K562 (cell line): ENCODE measurements around the gene BAD. TPM values are rescaled to one million over a fixed set of nuclear protein-coding genes. Genes with fewer than 3 reads are reported as not detected.

Source experiments
- CEBPZ ChIP-seq: fragments of 150-350 bp; IDR thresholded peaks from 2 replicates; pipeline ENCODE4 v1.6.1; 2014; ENCODE audit warnings: low read depth, mild to moderate bottlenecking, low read length, borderline replicate concordance
- CTBP1 ChIP-seq: fragments of 450-650 bp; IDR thresholded peaks from 2 replicates; pipeline ENCODE4 v1.6.1; 2016; ENCODE audit warnings: borderline replicate concordance
- E2F1 ChIP-seq: sonication (generic); formaldehyde crosslinking; IDR thresholded peaks from 2 replicates; pipeline ENCODE4 v1.8.1; 2023; ENCODE audit warnings: mild to moderate bottlenecking, missing genetic modification reagents, moderate library complexity
- ETS1 ChIP-seq: conservative IDR thresholded peaks from 2 replicates; pipeline ENCODE4 v1.6.1; 2011; ENCODE audit warnings: low read depth, mild to moderate bottlenecking, low read length; ENCODE audit not compliant: control insufficient read depth
- GATAD2A ChIP-seq: fragments of 450-650 bp; IDR thresholded peaks from 2 replicates; pipeline ENCODE4 v1.6.1; 2017
- HDAC1 ChIP-seq, 2 experiments: fragments of 450-650 bp; IDR thresholded peaks; 2 replicates each; pipeline ENCODE4 v1.6.1; 2016 to 2017; ENCODE audit warnings: inconsistent platforms in 1 of 2, mild to moderate bottlenecking in 1 of 2, moderate library complexity in 1 of 2
- KAT2B ChIP-seq: IDR thresholded peaks from one replicate; pipeline ENCODE4 v1.6.1; 2012; ENCODE audit warnings: low read depth, mild to moderate bottlenecking, control low read depth, inconsistent platforms, low read length, moderate library complexity
- MBD2 ChIP-seq: sonication (generic); IDR thresholded peaks from 2 replicates; pipeline ENCODE4 v1.6.1; 2016; ENCODE audit warnings: low read depth, borderline replicate concordance
- NR0B1 ChIP-seq: fragments of 450-650 bp; IDR thresholded peaks from one replicate; pipeline ENCODE4 v1.6.1; 2018; ENCODE audit warnings: mild to moderate bottlenecking, moderate library complexity; ENCODE audit not compliant: partially characterized antibody
- PHF20 ChIP-seq: fragments of 450-650 bp; IDR thresholded peaks from 2 replicates; pipeline ENCODE4 v1.6.1; 2018; ENCODE audit not compliant: partially characterized antibody
- POLR2H ChIP-seq: IDR thresholded peaks from 2 replicates; pipeline ENCODE4 v1.6.1; 2016; ENCODE audit warnings: missing genetic modification characterization, low read depth, mild to moderate bottlenecking, control low read depth, missing compliant biosample characterization, moderate library complexity
- PTBP1 ChIP-seq: fragments of 200-400 bp; formaldehyde crosslinking; IDR thresholded peaks from 2 replicates; pipeline ENCODE4 v1.6.1; 2017; ENCODE audit warnings: low read depth, low read length
- SNAPC5 ChIP-seq: fragments of 250-450 bp; sonication (Bioruptor Pico); IDR thresholded peaks from 2 replicates; pipeline ENCODE4 v1.8.0; 2021; ENCODE audit warnings: moderate library complexity, mild to moderate bottlenecking, inconsistent platforms
- SPI1 ChIP-seq: IDR thresholded peaks from 2 replicates; pipeline ENCODE4 v1.6.1; 2011; ENCODE audit warnings: low read depth, low read length, control low read depth, borderline replicate concordance
- SRSF3 ChIP-seq: fragments of 200-400 bp; formaldehyde crosslinking; IDR thresholded peaks from 2 replicates; pipeline ENCODE4 v1.6.1; 2016; ENCODE audit warnings: mild to moderate bottlenecking, low read length, moderate library complexity; ENCODE audit not compliant: insufficient read depth
- TCFL5 ChIP-seq: fragments of 250-450 bp; sonication (Bioruptor Pico); conservative IDR thresholded peaks from 2 replicates; pipeline ENCODE4 v1.6.1; 2021; ENCODE audit warnings: mild to moderate bottlenecking, moderate library complexity, matching md5 sums
- THRB ChIP-seq: fragments of 450-650 bp; formaldehyde crosslinking; conservative IDR thresholded peaks from 2 replicates; pipeline ENCODE4 v1.4.0; 2022; ENCODE audit warnings: mild to moderate bottlenecking, missing genetic modification characterization
- ZNF561 ChIP-seq: fragments of 450-650 bp; formaldehyde crosslinking; conservative IDR thresholded peaks from 2 replicates; pipeline ENCODE4 v1.4.0; 2020; ENCODE audit warnings: mild to moderate bottlenecking, moderate library complexity
- polyA plus RNA-seq, 8 experiments: library from polyadenylated mRNA; depleted of rRNA in 4 of 8; stranded (reverse) in 5 of 8; unstranded in 3 of 8; fragments of >200 nt; fragmentation: Nextera tagmentation in 2 of 8; fragmentation: Illumina TruSeq in 1 of 8; extraction: Ambion mirVana in 2 of 8; extraction: Trizol in 1 of 8; gene quantifications; 2 replicates each; pipeline versions ENCODE4 v1.2.1 to v1.2.3, GENCODE V29; 2011 to 2014; ENCODE audit warnings: inconsistent platforms in 1 of 8, missing spikeins in 1 of 8
- total RNA-seq, 7 experiments: library from RNA; depleted of rRNA in 6 of 7; stranded (reverse); fragments of >200 nt in 6 of 7; fragmentation: Illumina TruSeq in 2 of 7; extraction: Trizol in 2 of 7; gene quantifications; 2 replicates each; pipeline versions ENCODE4 v1.2.1 to v1.2.3, GENCODE V29; 2011 to 2021; ENCODE audit warnings: low replicate concordance in 1 of 7

Gene BAD
- total and polyA plus RNA-seq, 9 of the 15 experiments (the other 6 are each of a cell fraction or from before 2014, with no cell fraction given), result 0.61 to 45.6 (median 11.8) TPM

GRCh38 chr11:64240435-64241240 is 43.8 kb downstream of the BAD start, which contains the start of gene FKBP2 (continued):
- TF ChIP-seq THRB (CRISPR knock-in tag) (no peak), ZNF561 (0 out of 2 replicates have a peak, but pooled peaks have one; percentile 28), ETS1 (peak; percentile 39), GATAD2A (peak; percentile 27; the same call in 1 of the 2 replicates), HDAC1 (IDR thresholded peaks at IDR 0.05) (peak in 1 of 2 experiments; percentile 51; a peak in 2 of 4 replicates), E2F1 (CRISPR knock-in tag) (no peak), NR0B1 (no peak), PHF20 (peak; percentile 52), SNAPC5 (CRISPR knock-in tag) (no peak), TCFL5 (no peak), MBD2 (peak; percentile 68; the same call in 1 of the 2 replicates), PTBP1 (0 out of 2 replicates have a peak, but pooled peaks have one; percentile 42), KAT2B (no peak), SPI1 (peak; percentile 35; the same call in 1 of the 2 replicates), SRSF3 (no peak), POLR2H (peak; percentile 93), CTBP1 (peak; percentile 34; the same call in 1 of the 2 replicates), CEBPZ (no peak)
